Esophagus muscularis mucosa (tissue), 4 donors: ENCODE measurements around the gene ZNF577. TPM values are rescaled to one million over a fixed set of nuclear protein-coding genes. Genes with fewer than 3 reads are reported as not detected.
A peak's percentile ranks its signal among the peaks of the same experiment; 100 is the strongest.

Experiments used
- DNase-seq: peaks from one replicate; pipeline ENCODE4 v3.0.0-alpha.2; 2017; ENCODE audit errors: extremely low spot score
- H3K27ac ChIP-seq, 4 donors: fragments of 200-600 bp; sonication (generic); replicated peaks in 1 of 4; 1 replicate in 3 of 4; 2 replicates in 1 of 4; pipeline ENCODE4 v1.5.1; 2016 to 2019; ENCODE audit warnings: mild to moderate bottlenecking in 1 of 4
- H3K27me3 ChIP-seq, 4 donors: fragments of 200-600 bp; sonication (generic); one replicate each; pipeline versions ENCODE4 v1.5.1 to v1.6.0; 2016 to 2019
- H3K36me3 ChIP-seq, 4 donors: fragments of 200-600 bp; sonication (generic); one replicate each; pipeline ENCODE4 v1.5.1; 2016 to 2019
- H3K4me1 ChIP-seq, 4 donors: fragments of 200-600 bp; sonication (generic); one replicate each; pipeline ENCODE4 v1.5.1; 2016 to 2019
- H3K4me3 ChIP-seq, 4 donors: fragments of 200-600 bp; sonication (generic); 1 replicate in 2 of 4; 2 replicates in 2 of 4; pipeline ENCODE4 v1.5.1; 2016 to 2019; ENCODE audit warnings: mild to moderate bottlenecking in 4 of 4, moderate library complexity in 1 of 4
- H3K9me3 ChIP-seq, 4 donors: fragments of 200-600 bp; sonication (generic); 1 replicate in 3 of 4; 2 replicates in 1 of 4; pipeline ENCODE4 v1.5.1; 2016 to 2019
- CTCF ChIP-seq, 3 experiments: fragments of 200-600 bp in 2 of 3; fragments of 450-650 bp in 1 of 3; sonication (generic) in 2 of 3; IDR thresholded peaks; one replicate each; pipeline ENCODE4 v1.5.1; 2017 to 2019; ENCODE audit warnings: antibody characterized with exemption in 3 of 3, mild to moderate bottlenecking in 2 of 3, moderate library complexity in 1 of 3
- EP300 ChIP-seq: sonication (generic); formaldehyde crosslinking; IDR thresholded peaks from one replicate; pipeline ENCODE4 v1.6.1; 2017; ENCODE audit warnings: antibody characterized with exemption
- POLR2A ChIP-seq: fragments of 450-650 bp; IDR thresholded peaks from one replicate; pipeline ENCODE4 v1.6.1; 2017; ENCODE audit warnings: antibody characterized with exemption, moderate library complexity, mild to moderate bottlenecking, low read depth
- POLR2AphosphoS5 ChIP-seq, 2 donors: sonication (generic); formaldehyde crosslinking; IDR thresholded peaks; one replicate each; pipeline ENCODE4 v1.6.1; 2017; ENCODE audit warnings: antibody characterized with exemption in 2 of 2
- WGBS: methylation state at CpG from one replicate; pipeline ENCODE4 v1.1.5; 2018; 5-methylcytosine and 5-hydroxymethylcytosine counted together
- intact Hi-C: fragments of 100-400 bp; cut with DNase I; formaldehyde crosslinking; loops from one replicate; pipeline ENCODE4 v1.15.1; 2023
- total RNA-seq, 4 donors: library from RNA; depleted of rRNA; stranded (reverse); fragments of >200 nt; gene quantifications; one replicate each; pipeline versions ENCODE4 v1.1.0 to v1.2.1, GENCODE V29; 2016

ZNF577 gene
- total RNA-seq, 4 donors from 2014 or later: 8.4 to 29.1 (median 11.5) TPM

GRCh38 chr19:51903192-51903591, 15.4 kb upstream of the ZNF577 start:
- Histone ChIP-seq H3K27me3 (peaks cover 0 to 20% (median 0%) of the 10 kb centered on the region in 4 donors), H3K36me3 (peaks cover 17 to 36% (median 23%) of the 10 kb centered on the region in 4 donors), H3K4me1 (peaks cover 8 to 20% (median 15%) of the 10 kb centered on the region in 4 donors), H3K4me3 (peak overlapping the region; percentile 66 to 72 (median 70)), H3K27ac (peak overlapping the region in 2 of 4 donors; percentile 88), H3K9me3 (peaks cover 0 to 22% (median 7%) of the 10 kb centered on the region in 4 donors)
- no peak for TF ChIP-seq EP300
- no peak for TF ChIP-seq POLR2A
- TF ChIP-seq CTCF (IDR thresholded peaks at IDR 0.05): no peak
- no peak for TF ChIP-seq POLR2AphosphoS5 (IDR thresholded peaks at IDR 0.05)
- intact Hi-C loops: no loop called here
- WGBS: 67% methylated on average over 8 of the region's 8 CpGs
- DNase-seq: no peak

GRCh38 chr19:51901860-51902259, 14.1 kb upstream of the ZNF577 start:
- Histone ChIP-seq H3K4me1 (peaks cover 8 to 20% (median 15%) of the 10 kb centered on the region in 4 donors), H3K27ac (no peak overlapping the region), H3K27me3 (peaks cover 0 to 7% (median 0%) of the 10 kb centered on the region in 4 donors), H3K36me3 (peaks cover 28 to 50% (median 36%) of the 10 kb centered on the region in 4 donors), H3K9me3 (peaks cover 0 to 27% (median 7%) of the 10 kb centered on the region in 4 donors), H3K4me3 (no peak overlapping the region)
- no peak for DNase-seq
- WGBS: 89% methylated on average over 4 of the region's 4 CpGs
- intact Hi-C loops: no loop called here
- TF ChIP-seq CTCF (IDR thresholded peaks at IDR 0.05) (no peak), POLR2AphosphoS5 (IDR thresholded peaks at IDR 0.05) (no peak), POLR2A (no peak), EP300 (no peak)

GRCh38 chr19:51891193-51891747, 3.5 kb upstream of the ZNF577 start:
- Histone ChIP-seq H3K36me3 (peaks cover 61 to 76% (median 69%) of the 10 kb centered on the region in 4 donors), H3K4me1 (peaks cover 0 to 15% (median 14%) of the 10 kb centered on the region in 4 donors)
- WGBS: 98% methylated on average over 10 of the region's 10 CpGs

GRCh38 chr19:51889934-51890333, 2.2 kb upstream of the ZNF577 start:
- Histone ChIP-seq H3K4me3 (no peak overlapping the region), H3K27ac (no peak overlapping the region), H3K27me3 (no peaks in the 10 kb centered on the region), H3K36me3 (peaks cover 48 to 63% (median 56%) of the 10 kb centered on the region in 4 donors), H3K4me1 (peaks cover 0 to 15% (median 14%) of the 10 kb centered on the region in 4 donors), H3K9me3 (peaks cover 0 to 60% (median 46%) of the 10 kb centered on the region in 4 donors)
- no peak for DNase-seq
- intact Hi-C loops: loop anchor here (5.0 kb wide), 1 partner anchor 37 kb away; the partner anchor contains the start of gene ZNF613
- TF ChIP-seq CTCF (IDR thresholded peaks at IDR 0.05) (no peak), POLR2A (no peak), EP300 (no peak), POLR2AphosphoS5 (IDR thresholded peaks at IDR 0.05) (no peak)

More at GRCh38 chr19:51891193-51891747, 3.5 kb upstream of the ZNF577 start:
- intact Hi-C loops: no loop called here
- TF ChIP-seq POLR2AphosphoS5 (IDR thresholded peaks at IDR 0.05) (no peak), POLR2A (no peak), CTCF (IDR thresholded peaks at IDR 0.05) (no peak), EP300 (no peak)
- H3K27ac ChIP-seq: no peak overlapping the region
- no peak overlapping the region for H3K4me3 ChIP-seq
- H3K27me3 ChIP-seq: no peaks in the 10 kb centered on the region
- no peak for DNase-seq
- peaks cover 0 to 60% (median 47%) of the 10 kb centered on the region in 4 donors for H3K9me3 ChIP-seq
